ENCODE results near the gene ERC2.

- TF ChIP-seq CTCF (conservative IDR thresholded peaks at IDR 0.05 in 1 of 2, IDR thresholded peaks at IDR 0.05 in 1 of 2; ENCODE audit: extremely low read depth in 1 of 2, insufficient read depth in 1 of 2, low read depth in 1 of 2, low read length in 2 of 2) (no peak), EZH2 (IDR thresholded peaks at IDR 0.05; ENCODE audit: borderline replicate concordance, low read length) (no peak)
These were observed 52.6 kb downstream of the ERC2 start for GRCh38 chr3:56415652-56416051.

Data from mammary epithelial cell (primary cell).